Right lobe of liver (tissue), 6 donors: ENCODE measurements around the gene YIF1B. TPM values are rescaled to one million over a fixed set of nuclear protein-coding genes. Genes with fewer than 3 reads are reported as not detected.

Source experiments
- ATAC-seq, 4 donors: fragments of 200-7000 bp; cut with Tn5 transposase; one replicate each; pipeline ENCODE4 v1.9.1; 2020; ENCODE audit warnings: mild to moderate bottlenecking in 4 of 4, moderate library complexity in 4 of 4
- DNase-seq, 3 donors: peaks; one replicate each; pipeline ENCODE4 v3.0.0-alpha.2; 2020
- H3K27ac ChIP-seq, 3 donors: fragments of 200-600 bp; one replicate each; pipeline ENCODE4 v1.8.0; 2022
- H3K27me3 ChIP-seq, 2 donors: fragments of 200-600 bp; one replicate each; pipeline ENCODE4 v1.8.0; 2022
- H3K36me3 ChIP-seq, 4 donors: fragments of 200-600 bp; sonication (generic) in 1 of 4; one replicate each; pipeline versions ENCODE4 v1.5.1 to v1.8.0; 2017 to 2022; ENCODE audit warnings: control low read depth in 1 of 4
- H3K4me1 ChIP-seq, 4 donors: fragments of 200-600 bp; sonication (generic) in 1 of 4; one replicate each; pipeline versions ENCODE4 v1.5.1 to v1.8.0; 2017 to 2022; ENCODE audit warnings: control low read depth in 1 of 4
- H3K4me3 ChIP-seq, 3 donors: fragments of 200-600 bp; one replicate each; pipeline ENCODE4 v1.8.0; 2022
- H3K9me3 ChIP-seq, 4 donors: fragments of 200-600 bp; sonication (generic) in 1 of 4; one replicate each; pipeline versions ENCODE4 v1.5.1 to v1.8.0; 2017 to 2022; ENCODE audit warnings: control low read depth in 1 of 4
- POLR2A ChIP-seq: fragments of 450-650 bp; IDR thresholded peaks from one replicate; pipeline ENCODE4 v1.6.1; 2017; ENCODE audit warnings: antibody characterized with exemption, mild to moderate bottlenecking
- WGBS: methylation state at CpG from one replicate; pipeline ENCODE4 v1.1.6; 2018; ENCODE audit warnings: low coverage, low lambda C conversion rate; ENCODE audit not compliant: insufficient coverage; ENCODE audit errors: missing lambda C conversion rate; 5-methylcytosine and 5-hydroxymethylcytosine counted together
- intact Hi-C, 2 donors: fragments of 100-400 bp; cut with DNase I; formaldehyde crosslinking; loops; one replicate each; pipeline versions ENCODE4 v1.11.2 to v1.14.1; 2022
- total RNA-seq, 6 experiments: library from RNA; depleted of rRNA in 2 of 6; stranded (reverse); fragments of >200 nt in 2 of 6; fragmentation: NEBNext Ultra II Directional in 3 of 6; extraction: Animal tissue kit (Norgen Biotek cat#: 25700) in 3 of 6; gene quantifications; one replicate each; pipeline versions ENCODE4 v1.1.0 to v1.2.4, GENCODE V29; 2016 to 2023
- TF ChIP-seq, protein P1 (sequence below), 4 donors: fragments of 200-600 bp in 3 of 4; fragments of 450-650 bp in 1 of 4; IDR thresholded peaks; one replicate each; pipeline versions ENCODE4 v1.5.1 to v1.8.0; 2016 to 2022; ENCODE audit warnings: antibody characterized with exemption in 4 of 4, mild to moderate bottlenecking in 2 of 4
- donor health status: DM: no; HTN: yes; CAD: no.
- donor health status: DM: no; HTN: no; CAD: no.
- donor health status: DM: no; HTN: no; CAD: no.
- donor health status: DM: no; HTN: yes; CAD: no.
- donor health status: DM: no; HTN: yes; CAD: no.

YIF1B gene
- total RNA-seq, 6 experiments from 2014 or later, result 26.3 to 69.7 (median 42.0) TPM

DNA sequence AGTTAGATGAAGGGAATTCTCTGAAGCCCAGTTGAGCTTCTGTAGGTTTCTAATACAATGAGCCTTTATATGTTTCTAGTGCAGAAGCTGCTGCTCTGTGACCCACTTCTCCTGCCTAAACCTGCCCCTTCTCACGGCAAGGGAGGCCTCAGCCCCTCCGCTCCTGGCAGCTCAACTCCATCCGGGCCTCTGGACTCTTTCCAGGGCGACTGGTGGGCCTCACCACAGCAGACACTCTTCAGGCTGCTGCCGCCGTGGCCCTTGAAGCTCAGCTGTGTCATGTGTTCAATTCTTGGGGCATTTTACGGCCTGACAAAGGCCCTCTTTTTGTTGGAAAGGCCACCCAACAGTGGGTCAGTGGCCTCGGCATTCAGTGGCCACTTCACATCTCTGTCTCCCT is 21.7 kb downstream of the YIF1B start:
- ATAC-seq (no peak), DNase-seq (no peak)
- intact Hi-C loops, result no loop called here
- Histone ChIP-seq H3K36me3 (no peaks in the 10 kb centered on the region), H3K4me1 (no peaks in the 10 kb centered on the region), H3K27ac (no peak overlapping the region), H3K27me3 (no peaks in the 10 kb centered on the region), H3K4me3 (no peak overlapping the region), H3K9me3 (no peaks in the 10 kb centered on the region)
- TF ChIP-seq POLR2A, result no peak
- TF ChIP-seq, protein P1, sequence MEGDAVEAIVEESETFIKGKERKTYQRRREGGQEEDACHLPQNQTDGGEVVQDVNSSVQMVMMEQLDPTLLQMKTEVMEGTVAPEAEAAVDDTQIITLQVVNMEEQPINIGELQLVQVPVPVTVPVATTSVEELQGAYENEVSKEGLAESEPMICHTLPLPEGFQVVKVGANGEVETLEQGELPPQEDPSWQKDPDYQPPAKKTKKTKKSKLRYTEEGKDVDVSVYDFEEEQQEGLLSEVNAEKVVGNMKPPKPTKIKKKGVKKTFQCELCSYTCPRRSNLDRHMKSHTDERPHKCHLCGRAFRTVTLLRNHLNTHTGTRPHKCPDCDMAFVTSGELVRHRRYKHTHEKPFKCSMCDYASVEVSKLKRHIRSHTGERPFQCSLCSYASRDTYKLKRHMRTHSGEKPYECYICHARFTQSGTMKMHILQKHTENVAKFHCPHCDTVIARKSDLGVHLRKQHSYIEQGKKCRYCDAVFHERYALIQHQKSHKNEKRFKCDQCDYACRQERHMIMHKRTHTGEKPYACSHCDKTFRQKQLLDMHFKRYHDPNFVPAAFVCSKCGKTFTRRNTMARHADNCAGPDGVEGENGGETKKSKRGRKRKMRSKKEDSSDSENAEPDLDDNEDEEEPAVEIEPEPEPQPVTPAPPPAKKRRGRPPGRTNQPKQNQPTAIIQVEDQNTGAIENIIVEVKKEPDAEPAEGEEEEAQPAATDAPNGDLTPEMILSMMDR (IDR thresholded peaks at IDR 0.05), result no peak
- 91% methylated on average over 5 of the region's 8 CpGs for WGBS

DNA sequence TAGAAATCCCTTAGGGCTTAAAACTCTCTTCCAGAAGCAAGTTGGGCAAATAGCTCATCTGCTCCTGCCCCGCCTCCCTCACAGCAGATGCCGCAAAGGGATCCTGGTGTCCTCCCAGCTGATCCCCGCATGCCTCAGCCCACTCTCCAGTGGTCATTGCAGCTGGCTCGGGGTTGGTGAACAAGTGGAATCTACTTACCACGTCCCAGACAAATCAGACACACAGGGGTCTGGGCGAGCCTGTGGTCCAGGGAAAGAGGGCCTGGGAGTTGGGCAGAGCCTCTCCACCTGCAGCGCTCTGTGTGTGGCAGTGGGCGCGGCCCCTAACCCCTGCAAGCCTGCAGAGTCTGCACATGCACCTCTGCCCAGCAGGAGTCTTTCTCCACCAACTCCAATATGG is 22.5 kb downstream of the YIF1B start:
- no CpG with 5 or more reads among the region's 9 CpGs for WGBS
- H3K36me3 ChIP-seq, result no peaks in the 10 kb centered on the region
- H3K4me3 ChIP-seq, result no peak overlapping the region
- H3K27ac ChIP-seq, result no peak overlapping the region
- intact Hi-C loops, result no loop called here
- TF ChIP-seq POLR2A, result no peak
- TF ChIP-seq, protein P1 (IDR thresholded peaks at IDR 0.05), result no peak
- ATAC-seq (no peak), DNase-seq (no peak)
- H3K4me1 ChIP-seq, result no peaks in the 10 kb centered on the region
- H3K27me3 ChIP-seq, result no peaks in the 10 kb centered on the region
- no peaks in the 10 kb centered on the region for H3K9me3 ChIP-seq

DNA sequence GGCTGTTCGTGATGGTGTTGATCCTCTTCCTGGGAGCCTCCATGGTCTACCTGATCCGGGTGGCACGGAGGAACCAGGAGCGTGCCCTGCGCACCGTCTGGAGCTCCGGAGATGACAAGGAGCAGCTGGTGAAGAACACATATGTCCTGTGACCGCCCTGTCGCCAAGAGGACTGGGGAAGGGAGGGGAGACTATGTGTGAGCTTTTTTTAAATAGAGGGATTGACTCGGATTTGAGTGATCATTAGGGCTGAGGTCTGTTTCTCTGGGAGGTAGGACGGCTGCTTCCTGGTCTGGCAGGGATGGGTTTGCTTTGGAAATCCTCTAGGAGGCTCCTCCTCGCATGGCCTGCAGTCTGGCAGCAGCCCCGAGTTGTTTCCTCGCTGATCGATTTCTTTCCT is 23.9 kb downstream of the YIF1B start:
- intact Hi-C loops, result no loop called here
- Histone ChIP-seq H3K9me3 (no peaks in the 10 kb centered on the region), H3K27me3 (no peaks in the 10 kb centered on the region), H3K36me3 (no peaks in the 10 kb centered on the region), H3K4me3 (no peak overlapping the region), H3K4me1 (no peaks in the 10 kb centered on the region), H3K27ac (no peak overlapping the region)
- TF ChIP-seq, protein P1 (IDR thresholded peaks at IDR 0.05), result no peak
- WGBS, result 74% methylated on average over 13 of the region's 15 CpGs
- DNase-seq (no peak), ATAC-seq (no peak)

DNA sequence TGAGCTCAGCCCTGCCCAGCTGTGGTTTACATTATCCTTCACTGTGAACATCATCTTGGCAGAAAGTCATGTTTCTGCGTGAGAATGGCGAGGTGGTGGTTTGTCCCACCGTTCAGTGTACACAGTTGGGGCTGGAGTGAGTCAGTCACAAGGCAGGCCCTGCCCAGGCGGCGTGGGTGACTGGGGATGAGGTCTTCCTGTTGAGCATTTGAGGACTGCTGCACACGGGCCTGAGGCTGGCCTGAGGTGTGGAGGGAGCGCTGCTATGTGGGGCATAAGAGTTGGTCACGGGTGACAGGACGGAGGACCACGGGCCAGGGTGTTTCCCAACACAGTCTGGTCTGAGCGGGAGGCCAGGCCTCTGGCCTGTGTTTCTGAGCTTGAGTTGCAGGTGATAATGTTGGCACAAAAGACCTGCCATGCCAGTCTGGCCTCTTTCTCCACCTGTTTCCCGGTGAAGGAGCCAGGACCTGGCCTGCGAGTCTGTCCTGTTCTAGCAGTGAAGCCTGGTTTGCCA is 25.1 kb downstream of the YIF1B start:
- DNase-seq, result no peak
- H3K4me1 ChIP-seq, result no peaks in the 10 kb centered on the region
- H3K9me3 ChIP-seq, result no peaks in the 10 kb centered on the region
- no peaks in the 10 kb centered on the region for H3K27me3 ChIP-seq
- intact Hi-C loops, result no loop called here
- H3K4me3 ChIP-seq, result no peak overlapping the region
- TF ChIP-seq, protein P1 (IDR thresholded peaks at IDR 0.05), result no peak
- TF ChIP-seq POLR2A, result no peak
- no peak overlapping the region for H3K27ac ChIP-seq
- no peak for ATAC-seq
- WGBS, result no CpG with 5 or more reads among the region's 13 CpGs
- no peaks in the 10 kb centered on the region for H3K36me3 ChIP-seq

DNA sequence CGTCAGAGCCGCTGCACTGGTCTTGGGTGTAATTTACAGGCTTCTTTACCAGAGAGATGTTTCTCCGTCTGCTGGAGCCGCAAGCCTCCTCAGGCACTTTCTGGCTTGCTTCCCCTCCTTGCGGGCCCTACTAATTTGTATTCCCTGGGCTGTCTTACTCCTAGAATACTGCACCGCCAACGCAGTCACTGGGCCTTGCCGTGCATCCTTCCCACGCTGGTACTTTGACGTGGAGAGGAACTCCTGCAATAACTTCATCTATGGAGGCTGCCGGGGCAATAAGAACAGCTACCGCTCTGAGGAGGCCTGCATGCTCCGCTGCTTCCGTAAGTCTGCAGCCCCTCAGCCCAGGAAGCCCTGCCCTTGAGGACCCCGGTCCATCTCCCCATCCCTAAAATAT is 25.8 kb downstream of the YIF1B start:
- H3K4me1 ChIP-seq, result peaks cover 0 to under 1% (median 0%) of the 10 kb centered on the region in 4 donors
- no peak for DNase-seq
- TF ChIP-seq POLR2A, result no peak
- TF ChIP-seq, protein P1 (IDR thresholded peaks at IDR 0.05), result no peak
- WGBS, result 94% methylated on average over 10 of the region's 15 CpGs
- no peak overlapping the region for H3K4me3 ChIP-seq
- intact Hi-C loops, result no loop called here
- no peaks in the 10 kb centered on the region for H3K27me3 ChIP-seq
- H3K9me3 ChIP-seq, result no peaks in the 10 kb centered on the region
- H3K36me3 ChIP-seq, result no peaks in the 10 kb centered on the region
- no peak for ATAC-seq
- H3K27ac ChIP-seq, result no peak overlapping the region
